DOHH2 (cell line): ENCODE data around the gene MFAP4.

Experiments
- H3F3A ChIP-seq: fragments of 200-600 bp; sonication (generic), shearing (Covaris generic); 2 replicates; pipeline ENCODE4 v1.6.0; 2016; ENCODE audit warnings: antibody characterized with exemption, mild to moderate bottlenecking; ENCODE audit not compliant: control insufficient read depth, insufficient read depth
- H3K27ac ChIP-seq: fragments of 200-600 bp; sonication (generic); 2 replicates; pipeline ENCODE4 v1.5.1; 2014; ENCODE audit warnings: low read depth, mild to moderate bottlenecking, low read length, moderate library complexity
- H3K27me3 ChIP-seq: fragments of 200-600 bp; sonication (generic); 2 replicates; pipeline ENCODE4 v1.6.1; 2014; ENCODE audit warnings: mild to moderate bottlenecking, low read length, mixed read lengths; ENCODE audit not compliant: control insufficient read depth
- H3K36me3 ChIP-seq: fragments of 200-600 bp; sonication (generic); 2 replicates; pipeline ENCODE4 v1.6.1; 2014; ENCODE audit warnings: mild to moderate bottlenecking, low read length, moderate library complexity, mixed read lengths; ENCODE audit not compliant: control insufficient read depth
- H3K4me1 ChIP-seq: fragments of 200-600 bp; sonication (generic); 2 replicates; pipeline ENCODE4 v1.6.1; 2014; ENCODE audit warnings: mild to moderate bottlenecking, low read length, mixed read lengths; ENCODE audit not compliant: control insufficient read depth
- H3K4me2 ChIP-seq: fragments of 200-600 bp; sonication (generic); 2 replicates; pipeline ENCODE4 v1.6.0; 2014; ENCODE audit warnings: mild to moderate bottlenecking, low read length, moderate library complexity
- H3K4me3 ChIP-seq: fragments of 200-600 bp; sonication (generic); 2 replicates; pipeline ENCODE4 v1.5.1; 2014; ENCODE audit warnings: mild to moderate bottlenecking, low read length, mixed read lengths
- H3K79me2 ChIP-seq: fragments of 200-600 bp; sonication (generic); 2 replicates; pipeline ENCODE4 v1.6.1; 2014; ENCODE audit warnings: mild to moderate bottlenecking, low read length, mixed read lengths; ENCODE audit not compliant: control insufficient read depth
- H3K9me2 ChIP-seq: fragments of 200-600 bp; sonication (generic); replicated peaks from 2 replicates; pipeline ENCODE4 v1.6.1; 2014; ENCODE audit warnings: mild to moderate bottlenecking, low read length, mixed read lengths; ENCODE audit not compliant: control insufficient read depth
- H3K9me3 ChIP-seq: fragments of 200-600 bp; sonication (generic); 2 replicates; pipeline ENCODE4 v1.6.1; 2014; ENCODE audit warnings: antibody characterized with exemption, low read length, mixed read lengths; ENCODE audit not compliant: control insufficient read depth, insufficient read depth
- H4K20me1 ChIP-seq: fragments of 200-600 bp; sonication (generic); 2 replicates; pipeline ENCODE4 v1.6.0; 2014; ENCODE audit warnings: low read depth, mild to moderate bottlenecking, antibody characterized with exemption, low read length, moderate library complexity; ENCODE audit not compliant: control insufficient read depth, insufficient read depth
- CTCF ChIP-seq: fragments of 200-600 bp; sonication (generic); IDR thresholded peaks from one replicate; pipeline ENCODE4 v1.5.1; 2014; ENCODE audit warnings: antibody characterized with exemption, mild to moderate bottlenecking, low read depth, low read length; ENCODE audit not compliant: poor library complexity, severe bottlenecking
- EZH2phosphoT487 ChIP-seq: fragments of 200-600 bp; sonication (generic); IDR thresholded peaks from 2 replicates; pipeline ENCODE4 v1.6.1; 2017; ENCODE audit warnings: borderline replicate concordance, mild to moderate bottlenecking, antibody characterized with exemption, low read length, moderate library complexity, mixed read lengths

Gene MFAP4

GRCh38 chr17:19399750-19400450 is 12.9 kb upstream of the MFAP4 start:
- Histone ChIP-seq H3K9me3 (no peaks in the 10 kb centered on the region), H4K20me1 (no peaks in the 10 kb centered on the region), H3K79me2 (no peaks in the 10 kb centered on the region), H3K4me3 (no peak overlapping the region), H3F3A (no peaks in the 10 kb centered on the region), H3K9me2 (no peaks in the 10 kb centered on the region), H3K4me1 (no peaks in the 10 kb centered on the region), H3K4me2 (no peak overlapping the region), H3K36me3 (no peaks in the 10 kb centered on the region), H3K27ac (no peak overlapping the region), H3K27me3 (peaks cover 2% of the 10 kb centered on the region; the same call in 1 of the 2 replicates)
- TF ChIP-seq EZH2phosphoT487, result no peak
- TF ChIP-seq CTCF, result no peak

DNA sequence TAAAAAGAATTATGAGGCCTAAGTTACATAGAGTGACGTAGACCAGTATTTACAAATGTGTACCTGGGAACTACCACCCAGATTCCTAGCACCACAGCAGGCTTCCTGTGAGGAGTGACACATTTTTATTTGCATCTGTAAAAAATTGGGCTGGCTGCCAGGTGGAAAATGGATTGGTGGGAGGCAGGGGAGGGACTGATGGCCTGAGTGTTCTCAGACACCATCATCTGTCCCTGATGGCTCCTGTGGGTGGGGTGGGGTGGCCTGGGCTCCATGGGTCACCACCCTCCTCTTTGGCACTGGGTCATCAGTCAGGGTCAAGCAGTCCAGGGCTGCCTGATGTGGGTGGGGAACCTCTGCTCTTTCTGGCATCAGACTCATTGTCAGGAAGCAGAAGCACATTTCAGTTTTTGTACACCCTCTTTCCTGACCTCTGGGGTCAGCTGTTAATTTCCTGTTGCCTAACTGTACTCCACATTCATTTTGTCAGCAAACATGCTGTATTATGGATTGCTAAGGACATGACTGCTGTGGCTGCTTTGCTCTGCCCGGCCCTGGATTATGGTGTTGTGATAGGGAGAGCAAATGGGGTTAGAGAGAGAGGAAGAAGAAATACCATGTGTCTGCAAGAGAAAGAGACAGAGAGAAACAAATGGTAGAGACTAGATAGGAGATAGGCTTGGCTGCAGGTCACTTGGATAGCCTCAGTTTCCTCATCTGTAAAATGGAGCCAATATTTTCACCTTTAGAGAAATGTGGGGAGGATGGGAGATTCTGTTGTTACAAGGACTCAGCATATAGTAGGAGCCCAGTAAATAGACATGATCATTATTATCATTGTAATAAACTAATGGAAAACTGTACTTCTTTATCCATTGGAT is 11.6 kb upstream of the MFAP4 start:
- Histone ChIP-seq H4K20me1 (no peaks in the 10 kb centered on the region), H3K27ac (no peak overlapping the region), H3K9me3 (no peaks in the 10 kb centered on the region), H3K4me3 (no peak overlapping the region), H3K4me2 (no peak overlapping the region), H3K9me2 (no peaks in the 10 kb centered on the region), H3F3A (no peaks in the 10 kb centered on the region), H3K36me3 (no peaks in the 10 kb centered on the region), H3K27me3 (peaks cover 14% of the 10 kb centered on the region), H3K4me1 (no peaks in the 10 kb centered on the region), H3K79me2 (no peaks in the 10 kb centered on the region)
- no peak for TF ChIP-seq EZH2phosphoT487

GRCh38 chr17:19397556-19398041 is 10.6 kb upstream of the MFAP4 start:
- Histone ChIP-seq H3K79me2 (no peaks in the 10 kb centered on the region), H3K4me1 (no peaks in the 10 kb centered on the region), H3K9me2 (no peaks in the 10 kb centered on the region), H3F3A (no peaks in the 10 kb centered on the region), H3K4me2 (no peak overlapping the region), H4K20me1 (no peaks in the 10 kb centered on the region), H3K27ac (no peak overlapping the region), H3K4me3 (no peak overlapping the region), H3K27me3 (peaks cover 19% of the 10 kb centered on the region), H3K36me3 (no peaks in the 10 kb centered on the region), H3K9me3 (no peaks in the 10 kb centered on the region)
- no peak for TF ChIP-seq CTCF
- no peak for TF ChIP-seq EZH2phosphoT487

DNA sequence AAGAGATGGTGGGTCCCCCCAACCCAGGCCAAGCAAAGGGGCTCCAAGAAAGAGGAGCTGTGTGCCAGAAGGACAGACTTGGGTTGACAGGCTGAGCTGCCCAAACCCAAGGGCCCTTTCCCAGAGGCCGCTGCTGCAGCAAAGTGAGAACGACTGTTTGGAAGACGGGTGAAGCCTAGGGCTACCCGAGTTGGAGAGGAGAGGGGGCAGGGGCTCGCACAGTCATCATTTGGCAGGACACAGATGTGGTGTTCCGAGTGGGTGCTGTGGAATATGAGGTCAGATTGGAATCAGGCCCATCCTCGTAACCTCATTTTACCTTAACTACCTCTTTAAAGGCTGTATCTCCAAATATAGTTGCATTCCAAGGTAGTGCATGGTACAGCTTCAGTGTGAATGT is 5.3 kb upstream of the MFAP4 start:
- Histone ChIP-seq H3K36me3 (no peaks in the 10 kb centered on the region), H3F3A (no peaks in the 10 kb centered on the region), H3K4me2 (no peak overlapping the region), H3K4me1 (0 out of 2 replicates have a peak, but pooled peaks cover 2% of the 10 kb centered on the region), H3K27me3 (peaks cover 44% of the 10 kb centered on the region), H3K4me3 (no peak overlapping the region), H3K79me2 (no peaks in the 10 kb centered on the region), H3K9me3 (no peaks in the 10 kb centered on the region), H3K9me2 (no peaks in the 10 kb centered on the region), H4K20me1 (no peaks in the 10 kb centered on the region), H3K27ac (no peak overlapping the region)
- TF ChIP-seq CTCF (no peak), EZH2phosphoT487 (no peak)
